Measurements from ENCODE around the gene H6PD. TPM values are rescaled to one million over a fixed set of nuclear protein-coding genes. Genes with fewer than 3 reads are reported as not detected.

H6PD gene
- total RNA-seq, 1 donor from 2014 or later, result 37.0 TPM

GRCh38 chr1:9281071-9281827, 46.7 kb downstream of the H6PD start:
- no peak for TF ChIP-seq CTCF (IDR thresholded peaks at IDR 0.05)
- no peaks in the 10 kb centered on the region for H3K36me3 Mint-ChIP-seq (ENCODE audit: low read depth)
- H3K27me3 Mint-ChIP-seq (ENCODE audit: low read depth), result no peaks in the 10 kb centered on the region
- peak; percentile 78 for DNase-seq (ENCODE audit: low spot score)
- H3K4me1 Mint-ChIP-seq (ENCODE audit: low read depth), result peaks cover 42% of the 10 kb centered on the region
- peaks cover 9% of the 10 kb centered on the region for H3K9me3 Mint-ChIP-seq (ENCODE audit: low read depth)
- peak overlapping the region; percentile 90 for H3K27ac Mint-ChIP-seq (ENCODE audit: unreplicated experiment)
- no peak overlapping the region for H3K4me3 Mint-ChIP-seq (ENCODE audit: unreplicated experiment)

- H3K27ac Mint-ChIP-seq (ENCODE audit: unreplicated experiment), result no peak overlapping the region
- TF ChIP-seq CTCF (IDR thresholded peaks at IDR 0.05), result no peak
- no peaks in the 10 kb centered on the region for H3K36me3 Mint-ChIP-seq (ENCODE audit: low read depth)
- H3K9me3 Mint-ChIP-seq (ENCODE audit: low read depth), result peaks cover 9% of the 10 kb centered on the region
- peaks cover 41% of the 10 kb centered on the region for H3K4me1 Mint-ChIP-seq (ENCODE audit: low read depth)
- no peaks in the 10 kb centered on the region for H3K27me3 Mint-ChIP-seq (ENCODE audit: low read depth)
- peak; percentile 80 for DNase-seq (ENCODE audit: low spot score)
- H3K4me3 Mint-ChIP-seq (ENCODE audit: unreplicated experiment), result no peak overlapping the region
Observed at GRCh38 chr1:9281908-9282695, 47.5 kb downstream of the H6PD start.

GRCh38 chr1:9282696-9282955, 48.1 kb downstream of the H6PD start:
- H3K9me3 Mint-ChIP-seq (ENCODE audit: low read depth), result peaks cover 9% of the 10 kb centered on the region
- H3K36me3 Mint-ChIP-seq (ENCODE audit: low read depth), result no peaks in the 10 kb centered on the region
- H3K27ac Mint-ChIP-seq (ENCODE audit: unreplicated experiment), result no peak overlapping the region
- no peaks in the 10 kb centered on the region for H3K27me3 Mint-ChIP-seq (ENCODE audit: low read depth)
- peak; percentile 38 for DNase-seq (ENCODE audit: low spot score)
- no peak overlapping the region for H3K4me3 Mint-ChIP-seq (ENCODE audit: unreplicated experiment)
- no peak for TF ChIP-seq CTCF (IDR thresholded peaks at IDR 0.05)
- peaks cover 41% of the 10 kb centered on the region for H3K4me1 Mint-ChIP-seq (ENCODE audit: low read depth)

- H3K4me1 Mint-ChIP-seq (ENCODE audit: low read depth), result peaks cover 36% of the 10 kb centered on the region
- no peak overlapping the region for H3K27ac Mint-ChIP-seq (ENCODE audit: unreplicated experiment)
- peaks cover 3% of the 10 kb centered on the region for H3K36me3 Mint-ChIP-seq (ENCODE audit: low read depth)
- H3K4me3 Mint-ChIP-seq (ENCODE audit: unreplicated experiment), result no peak overlapping the region
- peaks cover 17% of the 10 kb centered on the region for H3K9me3 Mint-ChIP-seq (ENCODE audit: low read depth)
- no peak for DNase-seq (ENCODE audit: low spot score)
- H3K27me3 Mint-ChIP-seq (ENCODE audit: low read depth), result no peaks in the 10 kb centered on the region
- TF ChIP-seq CTCF (IDR thresholded peaks at IDR 0.05), result no peak
Observed at GRCh38 chr1:9284061-9284460, 49.5 kb downstream of the H6PD start.

- Mint-ChIP-seq H3K9me3 (ENCODE audit: low read depth) (peaks cover 18% of the 10 kb centered on the region), H3K4me1 (ENCODE audit: low read depth) (peaks cover 28% of the 10 kb centered on the region), H3K4me3 (ENCODE audit: unreplicated experiment) (no peak overlapping the region), H3K27me3 (ENCODE audit: low read depth) (no peaks in the 10 kb centered on the region), H3K27ac (ENCODE audit: unreplicated experiment) (no peak overlapping the region), H3K36me3 (ENCODE audit: low read depth) (peaks cover 3% of the 10 kb centered on the region)
- no peak for DNase-seq (ENCODE audit: low spot score)
- TF ChIP-seq CTCF (IDR thresholded peaks at IDR 0.05), result no peak
Observed at GRCh38 chr1:9286556-9286955, 52.0 kb downstream of the H6PD start.

All from chondrocyte (in vitro differentiated cells).